Posterior cingulate gyrus (tissue), 11 donors: ENCODE results near the gene MED12L.

Experiments used
- DNase-seq, 10 donors: peaks; one replicate each; pipeline versions ENCODE4 v3.0.0 to v3.0.0-alpha.2; 2020 to 2021; ENCODE audit warnings: mixed read lengths in 3 of 10
- intact Hi-C: fragments of 100-400 bp; cut with DNase I; formaldehyde crosslinking; loops from one replicate; pipeline ENCODE4 v1.15.1; 2023

The MED12L gene

GRCh38 chr3:151467069-151467468, 381.6 kb downstream of the MED12L start:
- intact Hi-C loops = no loop called here
- no peak for DNase-seq

- intact Hi-C loops = no loop called here
These were observed 382.9 kb downstream of the MED12L start for GRCh38 chr3:151468284-151468917.

GRCh38 chr3:151476344-151477018, 391.0 kb downstream of the MED12L start:
- DNase-seq = no peak
- intact Hi-C loops = no loop called here

More at GRCh38 chr3:151468284-151468917, 382.9 kb downstream of the MED12L start:
- peak in 1 of 10 donors; percentile 15 for DNase-seq

- intact Hi-C loops = no loop called here
- no peak for DNase-seq
These were observed 392.3 kb downstream of the MED12L start for GRCh38 chr3:151477591-151478334.

GRCh38 chr3:151478335-151478697, 392.9 kb downstream of the MED12L start:
- DNase-seq = no peak
- intact Hi-C loops = no loop called here

GRCh38 chr3:151479452-151479851, 394.0 kb downstream of the MED12L start:
- intact Hi-C loops = no loop called here
- DNase-seq = no peak

GRCh38 chr3:151480492-151480891, 395.0 kb downstream of the MED12L start:
- no peak for DNase-seq
- intact Hi-C loops = no loop called here

GRCh38 chr3:151483488-151483887, 398.0 kb downstream of the MED12L start:
- intact Hi-C loops = no loop called here
- DNase-seq = no peak

GRCh38 chr3:151483961-151484520, 398.6 kb downstream of the MED12L start:
- peak in 1 of 10 donors; percentile 74 for DNase-seq
- intact Hi-C loops = no loop called here
